Thyroid gland (tissue), 4 donors: ENCODE data around the gene COX19.

Source experiments
- CTCF ChIP-seq, 6 experiments: fragments of 200-600 bp in 3 of 6; fragments of 450-650 bp in 3 of 6; sonication (generic) in 3 of 6; IDR thresholded peaks; one replicate each; pipeline ENCODE4 v1.5.1; 2016 to 2019; ENCODE audit warnings: antibody characterized with exemption in 6 of 6, mild to moderate bottlenecking in 2 of 6, inconsistent platforms in 1 of 6, moderate library complexity in 1 of 6
- POLR2A ChIP-seq, 2 donors: fragments of 450-650 bp; IDR thresholded peaks; one replicate each; pipeline ENCODE4 v1.6.1; 2017; ENCODE audit warnings: antibody characterized with exemption in 2 of 2, mild to moderate bottlenecking in 2 of 2, moderate library complexity in 1 of 2

GRCh38 chr7:919114-919442 lies 56.3 kb downstream of the COX19 start:
- TF ChIP-seq CTCF (IDR thresholded peaks at IDR 0.05) (no peak), POLR2A (IDR thresholded peaks at IDR 0.05) (no peak)
